Measurements from ENCODE around the gene THY1.
"Not testable (repeated sequence)": the region's sequence is repeated elsewhere in the genome, so short reads cannot be mapped to it uniquely, and the experiment has no call there.

Gene THY1

DNA sequence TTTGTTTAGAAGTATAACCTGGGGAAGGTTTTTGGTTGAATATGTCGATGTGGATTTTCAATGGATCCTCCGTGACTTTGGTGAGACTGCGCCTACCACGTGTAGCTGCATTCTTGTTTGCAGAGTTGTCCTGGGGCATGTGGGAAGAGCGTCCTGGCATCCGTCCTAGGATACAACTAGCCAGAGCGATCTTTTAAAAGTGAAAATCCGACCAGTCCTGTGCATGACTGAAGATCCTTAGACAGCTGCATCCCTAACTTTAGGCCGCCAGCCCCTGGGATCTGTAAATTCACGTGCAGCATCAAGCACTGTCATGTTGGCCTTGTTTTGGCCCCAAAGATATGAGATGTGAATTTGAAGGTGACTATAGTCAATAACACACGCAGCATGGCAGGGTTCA is 22.4 kb upstream of the THY1 start:
- DNase-seq = no peak

- DNase-seq = no peak
Observed at GRCh38 chr11:119441898-119442243, 18.9 kb upstream of the THY1 start.

GRCh38 chr11:119438599-119438998 is 15.6 kb upstream of the THY1 start:
- DNase-seq = no peak

- DNase-seq = not testable (repeated sequence)
Observed at GRCh38 chr11:119437521-119437920, 14.5 kb upstream of the THY1 start.

- no peak for DNase-seq
Observed at GRCh38 chr11:119436711-119437110, 13.7 kb upstream of the THY1 start.

DNA sequence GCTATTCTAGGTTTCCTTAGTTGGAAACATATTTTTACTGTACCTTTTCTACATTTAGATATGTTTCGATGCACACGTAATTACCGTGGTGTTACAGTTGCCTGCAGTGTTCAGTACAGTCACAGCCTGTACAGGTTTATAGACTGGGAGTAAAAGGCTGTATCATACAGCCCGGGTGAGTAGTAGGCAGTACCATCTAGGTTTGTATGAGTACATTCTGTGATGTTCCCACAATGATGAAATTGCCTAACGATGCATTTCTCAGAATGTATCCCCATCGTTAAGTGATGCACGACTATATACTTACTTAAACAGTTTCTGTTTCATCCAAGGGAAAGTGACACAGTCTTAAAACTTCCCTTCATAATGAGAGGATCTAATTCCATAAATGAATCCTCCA is 13.1 kb upstream of the THY1 start:
- DNase-seq = no peak

DNA sequence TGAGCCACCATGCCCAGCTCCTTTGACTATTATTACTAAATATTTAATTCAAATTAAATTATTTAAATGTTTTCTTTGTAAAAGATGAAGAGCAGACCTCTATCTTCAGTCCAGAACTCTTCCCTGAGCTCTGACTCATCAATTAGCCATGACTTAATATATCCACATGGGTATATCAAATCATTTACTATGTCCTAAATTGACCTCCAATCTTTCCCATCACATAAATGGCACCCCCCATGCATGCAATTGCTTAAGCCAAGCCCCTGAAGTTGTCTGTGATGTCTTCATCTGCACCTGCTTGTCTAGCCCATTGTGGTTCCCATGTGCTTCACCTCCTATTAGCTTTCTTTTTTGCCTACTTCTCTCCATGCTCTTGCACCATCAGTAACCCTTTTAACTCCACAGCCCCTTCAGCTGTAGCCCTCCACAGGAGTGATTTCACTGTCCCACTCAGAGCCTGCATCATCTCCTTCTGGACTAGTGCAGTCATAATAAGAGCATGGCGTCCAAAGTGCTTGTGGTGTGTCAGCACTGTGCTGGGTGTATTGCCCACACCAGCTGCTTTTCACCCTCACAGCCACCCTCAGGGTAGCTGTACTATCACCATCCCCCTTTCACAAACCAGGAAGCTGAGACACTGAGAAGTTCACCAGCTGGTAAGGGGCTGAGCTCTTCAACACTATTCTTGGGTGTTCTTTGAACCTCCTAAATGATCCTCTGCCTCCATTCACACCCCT is 11.8 kb upstream of the THY1 start:
- DNase-seq = no peak

DNA sequence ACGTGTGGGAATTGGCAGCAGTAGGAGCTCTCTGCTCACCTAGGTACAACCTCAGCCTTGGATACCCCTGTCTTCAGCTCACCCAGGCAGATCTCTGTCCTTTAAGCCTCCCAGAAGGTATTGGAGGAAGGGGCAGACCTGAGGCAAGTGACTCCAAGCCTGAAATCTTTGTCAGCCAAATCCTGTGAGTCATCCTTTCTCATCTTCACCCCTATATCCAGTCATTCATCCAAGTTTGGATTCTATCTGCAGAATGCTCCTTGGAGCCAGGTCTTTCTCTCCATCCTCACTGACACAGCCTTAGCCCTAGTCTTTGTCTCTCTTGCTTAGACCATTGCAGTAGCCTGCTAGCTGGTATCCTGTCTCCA is 10.4 kb upstream of the THY1 start:
- no peak for DNase-seq

GRCh38 chr11:119432484-119433357 is 9.7 kb upstream of the THY1 start:
- DNase-seq = no peak

DNA sequence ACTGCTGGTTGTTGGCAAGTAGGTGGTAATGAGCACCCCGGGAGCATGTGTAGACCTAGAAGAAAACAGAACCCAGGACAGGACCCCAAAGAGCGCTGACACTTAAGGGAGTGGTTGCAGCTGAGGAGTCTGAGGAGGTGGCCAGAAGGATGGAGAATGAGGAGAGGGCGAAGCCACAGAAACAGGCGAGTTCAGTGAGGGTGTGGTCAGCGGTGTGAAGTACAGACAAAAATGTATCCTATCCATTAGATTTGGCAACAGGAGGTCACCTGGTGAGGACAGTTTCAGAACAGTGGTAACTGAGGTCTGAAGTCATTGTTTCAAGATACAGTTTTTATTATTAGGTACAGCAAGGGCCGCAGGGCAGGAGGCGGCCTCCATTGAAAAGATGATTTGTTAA is 8.6 kb upstream of the THY1 start:
- DNase-seq = no peak

DNA sequence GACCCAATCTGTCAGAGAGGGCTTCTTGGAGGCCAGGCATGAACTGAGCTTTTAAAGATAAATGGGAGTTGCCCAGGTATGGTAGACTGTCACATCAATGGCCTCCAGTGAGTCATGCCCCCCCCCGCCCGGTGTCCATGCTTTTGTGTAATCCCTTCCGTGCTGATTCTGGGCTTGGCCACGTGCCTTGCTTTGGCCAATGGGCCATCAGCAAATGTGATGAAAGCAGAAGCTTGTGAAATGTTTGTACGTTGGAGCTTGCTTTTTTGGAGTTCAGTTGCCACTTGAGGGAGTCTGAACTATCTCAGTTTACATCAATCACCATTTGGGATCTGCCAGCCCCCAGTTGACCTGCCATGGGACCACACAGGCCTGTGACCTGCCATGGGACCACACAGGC is 4.3 kb upstream of the THY1 start:
- DNase-seq = no peak

DNA sequence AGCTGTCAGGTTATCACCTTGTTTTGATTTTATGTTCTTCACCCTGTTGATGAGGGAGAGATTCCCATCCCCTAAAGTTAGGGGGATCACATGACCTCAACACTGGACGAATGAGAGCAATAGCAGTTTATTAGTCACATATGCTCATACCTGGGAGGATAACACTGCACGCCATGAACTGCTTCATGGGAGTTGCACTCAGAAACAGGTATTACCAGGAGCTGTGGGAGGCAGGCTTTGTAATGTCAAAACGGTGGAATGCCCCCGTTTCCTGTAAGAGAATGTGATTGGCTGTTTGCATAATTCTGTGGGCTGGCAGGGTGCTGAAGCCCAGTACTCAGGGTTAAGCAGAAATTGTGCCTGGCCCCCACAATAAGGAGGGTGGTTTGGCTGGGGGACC is 3.2 kb upstream of the THY1 start:
- DNase-seq = no peak

GRCh38 chr11:119424775-119425174 is 1.8 kb upstream of the THY1 start:
- no peak for DNase-seq

DNA sequence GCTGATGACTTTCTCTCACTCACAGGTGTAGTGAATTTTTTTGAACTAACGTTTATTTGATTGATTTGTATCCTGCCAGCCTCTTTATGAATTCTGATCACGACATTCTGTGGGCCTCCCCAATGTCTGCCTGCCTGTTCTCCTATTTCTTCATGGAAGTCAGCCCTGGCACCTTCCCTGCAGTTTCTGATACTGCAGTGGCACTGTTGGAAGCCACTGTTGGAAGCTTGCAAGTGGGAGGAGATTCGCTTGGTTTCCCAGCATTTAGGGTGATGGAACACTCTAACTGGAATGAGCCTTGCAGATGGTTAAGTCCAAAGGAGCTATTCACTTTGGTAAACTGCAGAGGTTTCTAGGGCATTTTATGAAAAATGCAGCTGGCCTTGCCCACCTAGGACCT is 1.3 kb upstream of the THY1 start:
- no peak for DNase-seq

GRCh38 chr11:119423509-119424254 is 710 bp upstream of the THY1 start:
- no peak for DNase-seq

GRCh38 chr11:119421941-119422808 is 797 bp downstream of the THY1 start:
- DNase-seq = peak in 1 of 2 experiments; percentile 12

DNA sequence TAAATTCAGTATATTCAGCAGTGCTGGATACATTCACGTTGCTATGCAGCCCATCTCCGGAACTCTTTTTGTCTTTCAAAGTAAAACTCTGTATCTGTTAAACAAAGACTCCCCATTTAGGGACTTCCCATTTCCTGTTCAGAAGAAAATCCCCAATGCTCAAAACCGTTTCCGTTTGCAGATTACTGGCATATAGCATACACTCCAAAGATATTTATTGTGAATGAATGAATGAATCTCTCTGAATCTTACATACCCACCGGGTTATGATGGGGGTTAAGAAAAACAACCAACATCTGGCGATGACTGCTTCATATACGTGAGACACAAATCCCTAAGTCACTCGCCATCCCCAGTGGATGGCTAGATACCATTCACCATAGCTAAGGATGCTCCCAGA is 1.6 kb downstream of the THY1 start:
- no peak for DNase-seq

DNA sequence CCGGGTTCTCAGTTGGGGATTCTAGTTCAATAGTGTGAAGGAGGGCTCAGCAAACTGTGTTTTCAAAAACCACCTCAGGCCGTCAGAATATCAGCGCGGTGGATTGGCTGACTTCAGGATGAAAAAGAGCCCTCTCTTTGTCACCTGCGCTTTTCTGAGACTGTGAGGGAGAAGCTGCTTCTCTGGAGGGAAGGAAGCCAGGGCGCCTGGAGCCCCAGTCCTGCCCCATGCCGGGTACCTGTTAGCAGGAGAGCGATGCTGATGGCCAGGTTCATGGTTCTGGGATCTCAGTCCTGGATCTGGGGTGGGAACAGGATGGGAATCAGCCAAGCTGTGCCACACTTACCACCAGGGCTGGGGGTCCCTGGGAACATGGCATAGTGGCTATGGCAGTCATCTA is 2.3 kb downstream of the THY1 start:
- no peak for DNase-seq

DNA sequence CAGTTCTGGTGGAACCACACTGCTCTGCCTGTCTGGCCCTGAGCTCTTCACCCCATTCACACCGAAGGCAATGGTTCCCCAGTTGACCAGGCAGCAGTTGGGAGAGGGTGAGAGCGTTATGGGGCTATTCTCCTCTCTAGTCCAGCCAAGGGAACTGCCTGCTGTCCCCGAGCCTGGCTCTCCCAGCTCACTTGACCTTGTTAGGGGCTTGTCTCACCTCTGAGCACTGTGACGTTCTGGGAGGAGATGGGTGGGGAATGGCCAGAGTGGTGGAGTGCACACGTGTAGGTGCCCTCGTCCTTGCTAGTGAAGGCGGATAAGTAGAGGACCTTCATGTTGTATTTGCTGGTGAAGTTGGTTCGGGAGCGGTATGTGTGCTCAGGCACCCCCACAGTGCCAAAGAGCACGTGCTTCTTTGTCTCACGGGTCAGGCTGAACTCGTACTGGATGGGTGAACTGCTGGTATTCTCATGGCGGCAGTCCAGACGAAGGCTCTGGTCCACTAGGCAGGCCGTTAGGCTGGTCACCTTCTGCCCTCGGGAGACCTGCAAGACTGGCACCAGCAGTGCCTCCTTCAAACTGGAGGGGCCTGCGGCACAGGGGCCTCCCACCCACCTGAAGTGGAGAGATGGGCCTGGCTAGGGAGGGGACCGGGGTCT is 3.0 kb downstream of the THY1 start:
- DNase-seq = no peak

DNA sequence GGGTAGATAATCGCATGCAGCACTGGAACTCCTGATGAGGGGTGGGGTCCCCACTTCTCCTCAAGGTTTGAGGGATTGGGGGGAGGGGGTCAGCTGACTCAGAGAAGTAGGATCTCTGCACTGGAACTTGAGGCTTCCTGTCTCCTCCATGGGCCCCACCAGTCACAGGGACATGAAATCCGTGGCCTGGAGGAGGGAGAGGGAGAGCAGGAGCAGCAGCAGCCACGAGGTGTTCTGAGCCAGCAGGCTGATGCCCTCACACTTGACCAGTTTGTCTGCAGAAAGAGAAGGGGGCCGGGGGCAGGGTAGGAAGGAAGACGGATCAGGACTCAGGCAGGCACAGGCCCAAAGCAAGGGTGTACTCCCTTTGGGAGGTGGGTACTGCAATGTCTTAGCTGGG is 3.7 kb downstream of the THY1 start:
- no peak for DNase-seq

DNA sequence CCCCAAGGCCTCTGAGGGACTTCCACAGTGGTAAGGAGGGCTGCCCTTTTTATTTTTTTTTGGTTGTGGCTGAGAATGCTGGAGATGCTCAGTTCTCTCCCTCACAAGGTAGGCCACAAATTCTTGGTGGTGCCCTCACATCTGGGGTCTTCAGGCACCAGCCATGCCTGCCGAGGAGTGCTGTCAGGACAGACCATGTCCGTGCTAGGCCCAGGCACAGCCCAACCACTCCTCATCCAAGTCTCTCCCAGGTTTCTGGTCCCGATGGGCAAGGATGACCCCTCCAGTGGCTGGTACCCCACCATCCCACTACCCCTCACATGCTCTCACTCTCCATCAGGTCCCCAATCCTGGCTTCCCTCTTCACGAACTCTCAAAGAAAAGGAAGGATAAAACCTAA is 4.2 kb downstream of the THY1 start:
- DNase-seq = no peak
